PC-3 (cell line): Measurements from ENCODE around the gene BDKRB1. TPM values are rescaled to one million over a fixed set of nuclear protein-coding genes. Genes with fewer than 3 reads are reported as not detected.

Experiments used
- ATAC-seq: fragments of 200-7000 bp; cut with Tn5 transposase; 2 replicates; pipeline ENCODE4 v1.9.1; 2020; ENCODE audit warnings: mild to moderate bottlenecking, moderate library complexity
- BruUV-seq: library from RNA; stranded (reverse); fragments of 400-500 nt; replicated peaks from 2 replicates; lab custom pipeline; 2021; lab: Mats Ljungman, UMichigan
- CTCF ChIA-PET: fragments of 300-600 bp; sonication (Branson Sonifier 250); formaldehyde crosslinking; loops from one replicate; lab custom pipeline; 2022; ENCODE audit warnings: antibody characterized with exemption; lab: Charles Lee
- POLR2A ChIA-PET: fragments of 300-600 bp; sonication (Branson Sonifier 250); formaldehyde crosslinking; loops from one replicate; lab custom pipeline; 2022; ENCODE audit warnings: antibody characterized with exemption; ENCODE audit not compliant: unreplicated experiment; lab: Charles Lee
- DNase-seq: peaks from one replicate; pipeline ENCODE4 v3.0.0-alpha.2; 2015
- H2AFZ ChIP-seq: fragments of 300-600 bp; sonication (generic); 2 replicates; pipeline ENCODE4 v1.6.0; 2016; ENCODE audit warnings: antibody characterized with exemption, low read length
- H3F3A ChIP-seq: fragments of 300-600 bp; sonication (generic); one replicate; pipeline ENCODE4 v1.6.0; 2017; ENCODE audit warnings: antibody characterized with exemption, low read length, control low read depth, mild to moderate bottlenecking; ENCODE audit not compliant: unreplicated experiment
- H3K27ac ChIP-seq: fragments of 300-600 bp; sonication (generic); 2 replicates; pipeline ENCODE4 v1.5.1; 2016; ENCODE audit warnings: mild to moderate bottlenecking, low read length
- H3K27me3 ChIP-seq: fragments of 300-600 bp; sonication (generic); 2 replicates; pipeline ENCODE4 v1.6.1; 2016; ENCODE audit warnings: low read length, mixed read lengths
- H3K36me3 ChIP-seq: fragments of 300-600 bp; sonication (generic); 2 replicates; pipeline ENCODE4 v1.6.1; 2016; ENCODE audit warnings: low read depth, mixed run types, low read length, mixed read lengths
- H3K4me1 ChIP-seq: fragments of 300-600 bp; sonication (generic); 2 replicates; pipeline ENCODE4 v1.5.1; 2016; ENCODE audit warnings: low read length; ENCODE audit not compliant: insufficient read depth
- H3K4me2 ChIP-seq: fragments of 300-600 bp; sonication (generic); 2 replicates; pipeline ENCODE4 v1.6.0; 2016; ENCODE audit warnings: low read length
- H3K4me3 ChIP-seq: fragments of 300-600 bp; sonication (generic); 2 replicates; pipeline ENCODE4 v1.5.1; 2016; ENCODE audit warnings: mild to moderate bottlenecking, low read length, mixed read lengths
- H3K79me2 ChIP-seq: fragments of 300-600 bp; sonication (generic); 2 replicates; pipeline ENCODE4 v1.6.1; 2017; ENCODE audit warnings: low read length, mixed read lengths
- H3K9ac ChIP-seq: fragments of 300-600 bp; sonication (generic); 2 replicates; pipeline ENCODE4 v1.6.0; 2016; ENCODE audit warnings: mild to moderate bottlenecking, low read length
- H3K9me2 ChIP-seq: fragments of 300-600 bp; sonication (generic); replicated peaks from 2 replicates; pipeline ENCODE4 v1.6.1; 2016; ENCODE audit warnings: mixed run types, low read length, mixed read lengths
- H3K9me3 ChIP-seq: fragments of 300-600 bp; sonication (generic); 2 replicates; pipeline ENCODE4 v1.6.1; 2016; ENCODE audit warnings: low read length, mixed read lengths
- H4K20me1 ChIP-seq: fragments of 300-600 bp; sonication (generic); 2 replicates; pipeline ENCODE4 v1.6.1; 2016; ENCODE audit warnings: low read length, mixed read lengths
- EZH2 ChIP-seq: fragments of 300-600 bp; sonication (generic); IDR thresholded peaks from one replicate; pipeline ENCODE4 v1.6.1; 2017; ENCODE audit warnings: antibody characterized with exemption, mild to moderate bottlenecking, low read length; ENCODE audit not compliant: unreplicated experiment
- EZH2phosphoT487 ChIP-seq: fragments of 300-600 bp; sonication (generic); IDR thresholded peaks from 2 replicates; pipeline ENCODE4 v1.6.1; 2018; ENCODE audit warnings: mild to moderate bottlenecking, antibody characterized with exemption, low read length, borderline replicate concordance
- intact Hi-C: fragments of 100-400 bp; cut with micrococcal nuclease; formaldehyde crosslinking; loops from 2 replicates; pipeline ENCODE4 v1.9.0; 2023
- total RNA-seq: library from RNA; depleted of rRNA; stranded (reverse); fragments of >200 nt; gene quantifications from 2 replicates; pipeline ENCODE4 v1.2.3, GENCODE V29; 2014
- TF ChIP-seq, protein P1 (sequence below): fragments of 300-600 bp; sonication (generic); conservative IDR thresholded peaks from 2 replicates; pipeline ENCODE4 v1.5.1; 2017; ENCODE audit warnings: antibody characterized with exemption, low read depth, mild to moderate bottlenecking, low read length

Gene BDKRB1
- total RNA-seq, 1 experiment from 2014 or later, result 0.69 TPM

DNA sequence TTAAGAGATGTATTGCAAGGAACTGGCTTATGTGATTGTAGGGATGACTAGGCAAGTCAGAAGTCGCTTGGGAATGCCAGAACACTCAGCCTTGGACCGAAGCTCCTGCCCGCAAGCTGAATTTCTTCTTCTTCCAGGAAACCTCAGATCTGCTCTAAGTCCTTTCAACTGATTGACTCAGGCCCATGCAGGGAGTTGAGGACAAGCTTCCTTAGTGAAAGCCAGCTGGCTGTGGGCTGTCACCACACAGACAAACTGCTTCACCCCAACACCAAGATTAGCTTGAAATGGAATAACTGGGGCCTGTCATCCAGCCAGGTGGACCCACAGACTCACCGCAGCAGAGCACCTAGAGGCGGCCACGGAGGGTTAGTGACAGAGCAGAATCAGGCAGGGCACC lies 26.7 kb upstream of the BDKRB1 start:
- Histone ChIP-seq H3K27ac (no peak overlapping the region), H3K4me2 (no peak overlapping the region), H4K20me1 (no peaks in the 10 kb centered on the region), H3K9ac (no peak overlapping the region), H3K4me1 (no peaks in the 10 kb centered on the region), H3F3A (no peaks in the 10 kb centered on the region), H3K27me3 (peaks cover 35% of the 10 kb centered on the region), H3K4me3 (no peak overlapping the region), H2AFZ (no peak overlapping the region), H3K9me3 (no peaks in the 10 kb centered on the region), H3K36me3 (no peaks in the 10 kb centered on the region), H3K9me2 (no peaks in the 10 kb centered on the region), H3K79me2 (no peaks in the 10 kb centered on the region)
- ChIA-PET CTCF (no interaction called here), POLR2A (no interaction called here)
- no peak for ATAC-seq
- TF ChIP-seq EZH2 (no peak), EZH2phosphoT487 (no peak)
- TF ChIP-seq, protein P1, sequence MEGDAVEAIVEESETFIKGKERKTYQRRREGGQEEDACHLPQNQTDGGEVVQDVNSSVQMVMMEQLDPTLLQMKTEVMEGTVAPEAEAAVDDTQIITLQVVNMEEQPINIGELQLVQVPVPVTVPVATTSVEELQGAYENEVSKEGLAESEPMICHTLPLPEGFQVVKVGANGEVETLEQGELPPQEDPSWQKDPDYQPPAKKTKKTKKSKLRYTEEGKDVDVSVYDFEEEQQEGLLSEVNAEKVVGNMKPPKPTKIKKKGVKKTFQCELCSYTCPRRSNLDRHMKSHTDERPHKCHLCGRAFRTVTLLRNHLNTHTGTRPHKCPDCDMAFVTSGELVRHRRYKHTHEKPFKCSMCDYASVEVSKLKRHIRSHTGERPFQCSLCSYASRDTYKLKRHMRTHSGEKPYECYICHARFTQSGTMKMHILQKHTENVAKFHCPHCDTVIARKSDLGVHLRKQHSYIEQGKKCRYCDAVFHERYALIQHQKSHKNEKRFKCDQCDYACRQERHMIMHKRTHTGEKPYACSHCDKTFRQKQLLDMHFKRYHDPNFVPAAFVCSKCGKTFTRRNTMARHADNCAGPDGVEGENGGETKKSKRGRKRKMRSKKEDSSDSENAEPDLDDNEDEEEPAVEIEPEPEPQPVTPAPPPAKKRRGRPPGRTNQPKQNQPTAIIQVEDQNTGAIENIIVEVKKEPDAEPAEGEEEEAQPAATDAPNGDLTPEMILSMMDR, result no peak
- intact Hi-C loops, result no loop called here
- no TSS peak for BruUV-seq
- no peak for DNase-seq

DNA sequence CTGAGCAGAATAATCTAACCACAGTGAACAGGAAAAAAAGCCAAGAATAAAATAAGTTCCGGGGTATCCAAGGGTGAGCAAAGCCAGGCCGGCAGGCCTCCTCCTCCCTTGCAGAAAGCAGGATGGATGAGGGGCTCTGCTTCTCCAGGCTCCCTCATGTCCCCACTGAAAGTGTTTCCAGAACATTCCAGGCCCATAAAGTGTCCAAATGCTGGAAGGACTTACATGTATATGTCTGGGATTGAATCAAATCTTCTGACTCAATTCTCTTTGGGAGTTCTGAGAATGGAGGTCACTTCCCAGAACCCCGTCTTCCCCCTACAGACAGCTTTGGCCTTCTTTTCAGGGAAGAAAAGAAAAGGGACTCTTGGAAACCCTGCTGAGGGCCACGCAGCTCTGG lies 25.0 kb upstream of the BDKRB1 start:
- ChIA-PET CTCF (no interaction called here), POLR2A (no interaction called here)
- Histone ChIP-seq H3K36me3 (no peaks in the 10 kb centered on the region), H3K9ac (no peak overlapping the region), H3K27me3 (peaks cover 39% of the 10 kb centered on the region), H3K9me3 (no peaks in the 10 kb centered on the region), H4K20me1 (no peaks in the 10 kb centered on the region), H3K79me2 (no peaks in the 10 kb centered on the region), H3K9me2 (no peaks in the 10 kb centered on the region), H3K27ac (no peak overlapping the region), H2AFZ (no peak overlapping the region), H3K4me2 (no peak overlapping the region), H3K4me3 (no peak overlapping the region), H3F3A (no peaks in the 10 kb centered on the region), H3K4me1 (no peaks in the 10 kb centered on the region)
- ATAC-seq, result no peak
- DNase-seq, result no peak
- no TSS peak for BruUV-seq
- intact Hi-C loops, result no loop called here
- TF ChIP-seq EZH2phosphoT487, result no peak
- TF ChIP-seq, protein P1, result no peak
- TF ChIP-seq EZH2, result no peak

DNA sequence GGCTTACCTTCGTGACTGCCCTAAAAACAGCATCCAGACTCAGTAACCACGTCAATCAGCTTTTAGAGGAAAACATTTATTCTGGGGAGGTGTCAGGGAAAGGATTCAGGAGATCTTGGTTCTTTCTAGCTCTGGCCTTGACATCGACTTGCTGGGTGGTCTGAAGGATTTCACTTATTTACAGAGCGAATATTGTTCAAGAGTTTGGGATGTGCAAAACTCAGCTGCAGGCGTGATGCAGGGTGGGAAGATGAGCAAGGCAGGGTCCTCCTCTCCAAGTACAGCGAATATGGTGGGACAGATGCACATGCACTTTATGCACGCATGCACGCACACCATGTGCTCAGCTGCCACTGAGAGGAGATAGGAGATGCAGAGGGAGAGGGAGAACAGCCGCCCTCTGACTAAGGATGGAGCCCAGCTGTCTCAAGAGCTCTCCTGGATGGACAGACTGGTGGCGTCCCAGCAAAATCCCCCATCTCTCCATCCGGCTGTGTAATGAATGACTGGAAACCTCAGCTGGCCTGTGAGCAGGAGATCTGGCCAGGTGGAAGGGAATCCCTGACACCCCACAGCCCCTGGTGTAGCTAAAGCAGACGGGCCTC lies 24.4 kb upstream of the BDKRB1 start:
- DNase-seq, result no peak
- Histone ChIP-seq H3K4me2 (no peak overlapping the region), H3K9ac (no peak overlapping the region), H3K79me2 (no peaks in the 10 kb centered on the region), H3K4me3 (no peak overlapping the region), H4K20me1 (no peaks in the 10 kb centered on the region), H2AFZ (no peak overlapping the region), H3F3A (no peaks in the 10 kb centered on the region), H3K9me2 (no peaks in the 10 kb centered on the region), H3K9me3 (no peaks in the 10 kb centered on the region), H3K27me3 (peaks cover 39% of the 10 kb centered on the region), H3K36me3 (no peaks in the 10 kb centered on the region), H3K27ac (no peak overlapping the region), H3K4me1 (no peaks in the 10 kb centered on the region)
- intact Hi-C loops, result no loop called here
- no peak for ATAC-seq
- CTCF ChIA-PET, result no interaction called here
- TF ChIP-seq EZH2phosphoT487, result no peak
- TF ChIP-seq, protein P1, result no peak
- TF ChIP-seq EZH2, result no peak
- POLR2A ChIA-PET, result no interaction called here
- no TSS peak for BruUV-seq
